Body of pancreas (tissue), 4 donors: ENCODE data around the gene NDUFAF4. TPM values are rescaled to one million over a fixed set of nuclear protein-coding genes. Genes with fewer than 3 reads are reported as not detected.

ENCODE experiments used
- ATAC-seq: fragments of 150-250 bp; one replicate; pipeline ENCODE4 v1.9.1; 2016
- DNase-seq, 4 donors: peaks; one replicate each; pipeline ENCODE4 v3.0.0-alpha.2; 2019
- H3K27ac ChIP-seq, 4 donors: fragments of 200-600 bp; sonication (generic); 1 replicate in 3 of 4; 2 replicates in 1 of 4; pipeline versions ENCODE4 v1.5.1 to v1.6.1; 2016 to 2019; ENCODE audit warnings: mild to moderate bottlenecking in 1 of 4, mixed read lengths in 1 of 4, moderate library complexity in 1 of 4
- H3K27me3 ChIP-seq, 2 donors: fragments of 200-600 bp; sonication (generic); one replicate each; pipeline ENCODE4 v1.6.0; 2016; ENCODE audit warnings: mild to moderate bottlenecking in 1 of 2
- H3K36me3 ChIP-seq, 2 donors: fragments of 200-600 bp; sonication (generic); replicated peaks in 1 of 2; 2 replicates each; pipeline ENCODE4 v1.5.1; 2016; ENCODE audit warnings: low read depth in 2 of 2; ENCODE audit not compliant: insufficient read depth in 1 of 2
- H3K4me1 ChIP-seq: fragments of 200-600 bp; sonication (generic); one replicate; pipeline ENCODE4 v1.6.0; 2016
- H3K4me3 ChIP-seq, 2 donors: fragments of 200-600 bp; sonication (generic); 1 replicate in 1 of 2; 2 replicates in 1 of 2; pipeline ENCODE4 v1.5.1; 2016 to 2019
- H3K9me3 ChIP-seq, 3 donors: fragments of 200-600 bp; sonication (generic); 1 replicate in 2 of 3; 2 replicates in 1 of 3; pipeline ENCODE4 v1.5.1; 2016
- POLR2A ChIP-seq, 3 donors: fragments of 450-650 bp; IDR thresholded peaks; one replicate each; pipeline ENCODE4 v1.6.1; 2016; ENCODE audit warnings: antibody characterized with exemption in 3 of 3, mild to moderate bottlenecking in 2 of 3
- WGBS, 2 donors: methylation state at CpG; one replicate each; pipeline ENCODE4 v1.1.5; 2017; 5-methylcytosine and 5-hydroxymethylcytosine counted together
- intact Hi-C: fragments of 100-400 bp; cut with DNase I; formaldehyde crosslinking; loops from one replicate; pipeline ENCODE4 v1.15.1; 2023
- total RNA-seq, 2 donors: library from RNA; depleted of rRNA; stranded (reverse); fragments of >200 nt; gene quantifications; one replicate each; pipeline ENCODE4 v1.1.0, GENCODE V29; 2016
- TF ChIP-seq, protein P1 (sequence below), 7 experiments: fragments of 450-650 bp in 4 of 7; fragments of 200-600 bp in 3 of 7; sonication (generic) in 3 of 7; IDR thresholded peaks; one replicate each; pipeline ENCODE4 v1.5.1; 2016 to 2019; ENCODE audit warnings: antibody characterized with exemption in 7 of 7

NDUFAF4 gene
- total RNA-seq, 2 donors from 2014 or later = 6.2 to 42.2 TPM

DNA sequence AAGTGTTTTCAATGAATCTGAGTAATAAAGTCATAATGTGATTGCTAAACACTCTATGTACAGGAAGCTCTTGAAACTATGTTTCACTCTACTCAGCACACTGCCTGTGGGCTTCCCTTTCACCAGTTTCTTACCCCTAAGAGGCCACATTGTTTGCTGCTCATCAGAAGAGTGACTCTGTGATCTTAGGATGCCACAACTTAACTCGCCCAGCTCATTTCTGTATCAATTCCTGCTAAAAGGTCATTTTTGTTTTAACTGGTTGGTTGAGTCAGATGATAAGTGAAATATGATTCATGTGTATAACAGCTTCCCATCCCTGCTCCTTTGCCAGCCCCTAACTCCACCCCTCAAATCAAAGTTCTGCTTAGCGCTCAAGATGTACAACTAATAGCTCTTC is 9.8 kb upstream of the NDUFAF4 start:
- H3K4me1 ChIP-seq = no peaks in the 10 kb centered on the region
- no peaks in the 10 kb centered on the region for H3K27me3 ChIP-seq
- no peaks in the 10 kb centered on the region for H3K9me3 ChIP-seq
- no peak overlapping the region for H3K27ac ChIP-seq
- DNase-seq (no peak), ATAC-seq (no peak)
- no peaks in the 10 kb centered on the region for H3K36me3 ChIP-seq
- intact Hi-C loops = loop anchor here (10.0 kb wide), 1 partner anchor 147 kb away; no protein-coding TSS in a partner anchor
- no peak for TF ChIP-seq POLR2A (IDR thresholded peaks at IDR 0.05)
- TF ChIP-seq, protein P1, sequence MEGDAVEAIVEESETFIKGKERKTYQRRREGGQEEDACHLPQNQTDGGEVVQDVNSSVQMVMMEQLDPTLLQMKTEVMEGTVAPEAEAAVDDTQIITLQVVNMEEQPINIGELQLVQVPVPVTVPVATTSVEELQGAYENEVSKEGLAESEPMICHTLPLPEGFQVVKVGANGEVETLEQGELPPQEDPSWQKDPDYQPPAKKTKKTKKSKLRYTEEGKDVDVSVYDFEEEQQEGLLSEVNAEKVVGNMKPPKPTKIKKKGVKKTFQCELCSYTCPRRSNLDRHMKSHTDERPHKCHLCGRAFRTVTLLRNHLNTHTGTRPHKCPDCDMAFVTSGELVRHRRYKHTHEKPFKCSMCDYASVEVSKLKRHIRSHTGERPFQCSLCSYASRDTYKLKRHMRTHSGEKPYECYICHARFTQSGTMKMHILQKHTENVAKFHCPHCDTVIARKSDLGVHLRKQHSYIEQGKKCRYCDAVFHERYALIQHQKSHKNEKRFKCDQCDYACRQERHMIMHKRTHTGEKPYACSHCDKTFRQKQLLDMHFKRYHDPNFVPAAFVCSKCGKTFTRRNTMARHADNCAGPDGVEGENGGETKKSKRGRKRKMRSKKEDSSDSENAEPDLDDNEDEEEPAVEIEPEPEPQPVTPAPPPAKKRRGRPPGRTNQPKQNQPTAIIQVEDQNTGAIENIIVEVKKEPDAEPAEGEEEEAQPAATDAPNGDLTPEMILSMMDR (IDR thresholded peaks at IDR 0.05) = no peak
- 71 to 81% methylated on average over 2 of the region's 2 CpGs for WGBS, 2 donors
- H3K4me3 ChIP-seq = no peak overlapping the region

DNA sequence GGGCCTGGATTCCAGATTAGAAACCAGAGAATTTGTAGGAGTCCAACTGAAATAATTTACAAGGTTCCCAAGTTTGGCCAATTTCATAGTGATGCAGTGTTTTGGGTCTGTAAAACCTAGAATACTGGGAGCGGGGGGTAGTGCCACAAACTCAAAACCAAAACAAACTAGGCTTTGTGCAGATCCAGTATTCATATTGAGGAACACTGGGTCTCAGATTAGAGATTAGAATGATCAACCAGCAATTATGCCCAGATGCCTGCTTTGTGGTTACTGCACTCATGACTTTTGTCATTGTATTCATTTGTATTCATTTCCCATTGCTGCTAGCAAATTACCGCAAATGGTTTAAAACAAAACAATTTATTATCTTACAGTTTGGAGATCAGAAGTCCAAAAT is 3.2 kb upstream of the NDUFAF4 start:
- peaks cover 20% of the 10 kb centered on the region for H3K4me1 ChIP-seq
- DNase-seq = no peak
- H3K27ac ChIP-seq = no peak overlapping the region
- no peak for ATAC-seq
- WGBS, 2 donors = 93 to 98% methylated on average over 2 of the region's 2 CpGs
- TF ChIP-seq POLR2A (IDR thresholded peaks at IDR 0.05) = no peak
- TF ChIP-seq, protein P1 (IDR thresholded peaks at IDR 0.05) = no peak
- intact Hi-C loops = loop anchor here (10.0 kb wide), 1 partner anchor 154 kb away; no protein-coding TSS in a partner anchor
- H3K27me3 ChIP-seq = no peaks in the 10 kb centered on the region
- no peaks in the 10 kb centered on the region for H3K9me3 ChIP-seq
- H3K4me3 ChIP-seq = no peak overlapping the region
- no peaks in the 10 kb centered on the region for H3K36me3 ChIP-seq

DNA sequence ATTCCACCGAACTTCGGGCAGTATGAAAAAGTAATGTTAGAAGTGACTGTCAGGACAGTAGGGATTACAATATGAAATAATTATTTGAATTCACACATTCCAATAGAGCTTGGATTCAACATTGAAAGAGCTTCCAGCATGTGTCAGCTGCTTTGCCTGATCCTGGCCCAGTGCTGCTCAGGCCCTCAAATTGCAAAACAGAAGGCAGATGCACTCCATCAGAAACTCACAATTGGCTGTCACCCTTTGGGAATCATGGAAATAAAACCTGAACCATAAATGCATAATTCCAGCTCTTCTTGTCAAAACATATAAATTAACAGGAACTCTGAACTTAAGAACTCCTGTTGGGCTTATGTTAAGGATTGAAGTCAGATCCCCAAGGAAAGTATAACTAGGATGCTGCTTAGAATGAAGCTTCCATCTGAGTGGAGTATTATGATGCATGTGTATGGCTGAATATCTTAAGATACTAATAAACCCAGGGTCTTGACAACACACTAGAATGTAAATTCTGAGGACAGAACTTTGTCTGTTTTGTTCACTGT is 1.8 kb upstream of the NDUFAF4 start:
- H3K27ac ChIP-seq = peak overlapping the region in 1 of 4 donors; percentile 97
- 90 to 98% methylated on average over 2 of the region's 2 CpGs for WGBS, 2 donors
- intact Hi-C loops = no loop called here

GRCh38 chr6:96899019-96899418 is 1.3 kb upstream of the NDUFAF4 start:
- H3K4me3 ChIP-seq = no peak overlapping the region
- peaks cover 25% of the 10 kb centered on the region for H3K4me1 ChIP-seq
- H3K27me3 ChIP-seq = no peaks in the 10 kb centered on the region
- no peak for TF ChIP-seq POLR2A (IDR thresholded peaks at IDR 0.05)
- TF ChIP-seq, protein P1 (IDR thresholded peaks at IDR 0.05) = peak in 6 of 7 experiments; percentile 13 to 51 (median 44)
- intact Hi-C loops = no loop called here
- ATAC-seq (no peak), DNase-seq (peak in 2 of 4 donors; percentile 9 to 25)
- peaks cover 0 to 3% of the 10 kb centered on the region in 2 donors for H3K36me3 ChIP-seq
- peak overlapping the region in 3 of 4 donors; percentile 82 to 97 (median 90) for H3K27ac ChIP-seq
- no peaks in the 10 kb centered on the region for H3K9me3 ChIP-seq
- 27 to 32% methylated on average over 3 of the region's 3 CpGs for WGBS, 2 donors

More for the DNA sequence above, 1.8 kb upstream of the NDUFAF4 start:
- peaks cover 25% of the 10 kb centered on the region for H3K4me1 ChIP-seq
- no peaks in the 10 kb centered on the region for H3K27me3 ChIP-seq
- TF ChIP-seq POLR2A (IDR thresholded peaks at IDR 0.05) = no peak
- TF ChIP-seq, protein P1 (IDR thresholded peaks at IDR 0.05) = no peak
- no peak overlapping the region for H3K4me3 ChIP-seq
- no peaks in the 10 kb centered on the region for H3K36me3 ChIP-seq
- DNase-seq (no peak), ATAC-seq (no peak)
- H3K9me3 ChIP-seq = no peaks in the 10 kb centered on the region
